Right ventricle myocardium superior (tissue), 1 donor: ENCODE measurements around the gene SERAC1. TPM values are rescaled to one million over a fixed set of nuclear protein-coding genes. Genes with fewer than 3 reads are reported as not detected.
"Not testable (repeated sequence)": the region's sequence is repeated elsewhere in the genome, so short reads cannot be mapped to it uniquely, and the experiment has no call there.

ENCODE experiments used
- ATAC-seq: fragments of 200-7000 bp; cut with Tn5 transposase; one replicate; pipeline ENCODE4 v1.9.1; 2020; ENCODE audit warnings: mild to moderate bottlenecking; ENCODE audit not compliant: poor library complexity
- DNase-seq: peaks from one replicate; pipeline ENCODE4 v3.0.0-alpha.2; 2020
- intact Hi-C: fragments of 100-400 bp; cut with DNase I; formaldehyde crosslinking; loops from one replicate; pipeline ENCODE4 v1.11.2; 2022
- long read RNA-seq: library from polyadenylated mRNA; unstranded; transcript quantifications from one replicate; pipeline ENCODE4 v2.0.0, GENCODE V29; 2021
- total RNA-seq: library from RNA; stranded (reverse); fragmentation: NEBNext Ultra II Directional; extraction: Animal tissue kit (Norgen Biotek cat#: 25700); gene quantifications from one replicate; pipeline ENCODE4 v1.2.1, GENCODE V29; 2021
- donor health status: DM: no; HTN: yes; CAD: no; lungs with severe emphysema.

Gene SERAC1
- 4.5 TPM for total RNA-seq
- long read RNA-seq, transcript SERAC1-209 (15 exons, 2,022 nt): minor isoform, 7 of 24 reads
- long read RNA-seq, transcript SERAC1-202 (17 exons, 3,940 nt): major isoform, 14 of 24 reads
- long read RNA-seq, partial matches to known transcripts: 1 of 24 reads
- long read RNA-seq, other reads (novel, unspliced or antisense): 1 of 24 reads

- intact Hi-C loops: no loop called here
- DNase-seq (no peak), ATAC-seq (peak; percentile 87)
Observed at GRCh38 chr6:158168040-158168289, at the start of gene SERAC1. Gene SERAC1 (minus strand): TSS chr6:158168262. CDS start chr6:158158363, 9,899 bp downstream.

GRCh38 chr6:158213925-158214674 lies 46.0 kb upstream of the SERAC1 start:
- intact Hi-C loops: no loop called here

GRCh38 chr6:158211273-158212055 lies 43.4 kb upstream of the SERAC1 start:
- intact Hi-C loops: no loop called here
- DNase-seq (no peak), ATAC-seq (no peak)

More at GRCh38 chr6:158213925-158214674, 46.0 kb upstream of the SERAC1 start:
- ATAC-seq: peak; percentile 93
- peak; percentile 68 for DNase-seq

DNA sequence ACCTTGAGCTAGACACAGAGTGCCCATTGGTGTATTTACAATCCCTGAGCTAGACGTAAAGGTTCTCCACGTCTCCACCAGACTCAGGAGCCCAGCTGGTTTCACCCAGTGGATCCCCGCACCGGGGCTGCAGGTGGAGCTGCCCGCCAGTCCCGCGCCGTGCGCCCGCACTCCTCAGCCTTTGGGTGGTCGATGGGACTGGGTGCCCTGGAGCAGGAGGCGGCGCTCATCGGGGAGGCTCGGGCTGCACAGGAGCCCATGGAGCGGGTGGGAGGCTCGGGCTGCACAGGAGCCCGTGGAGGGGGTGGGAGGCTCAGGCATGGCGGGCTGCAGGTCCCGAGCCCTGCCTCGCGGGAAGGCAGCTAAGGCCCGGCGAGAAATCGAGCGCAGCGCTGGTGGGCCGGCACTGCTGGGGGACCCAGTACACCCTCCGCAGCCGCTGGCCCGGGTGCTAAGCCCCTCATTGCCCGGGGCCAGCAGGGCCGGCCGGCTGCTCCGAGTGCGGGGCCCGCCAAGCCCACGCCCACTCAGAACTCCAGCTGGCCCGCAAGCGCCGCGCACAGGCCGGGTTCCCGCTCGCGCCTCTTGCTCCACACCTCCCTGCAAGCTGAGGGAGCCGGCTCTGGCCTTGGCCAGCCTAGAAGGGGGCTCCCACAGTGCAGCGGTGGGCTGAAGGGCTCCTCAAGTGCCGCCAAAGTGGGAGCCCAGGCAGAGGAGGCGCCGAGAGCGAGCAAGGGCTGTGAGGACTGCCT lies 41.7 kb upstream of the SERAC1 start:
- ATAC-seq, intact Hi-C loops, DNase-seq: not testable (repeated sequence)

- DNase-seq, ATAC-seq, intact Hi-C loops: not testable (repeated sequence)
Observed at GRCh38 chr6:158208226-158209030, 40.4 kb upstream of the SERAC1 start.

- DNase-seq: no peak
- ATAC-seq: no peak
- intact Hi-C loops: no loop called here
Observed at GRCh38 chr6:158207422-158207788, 39.3 kb upstream of the SERAC1 start.

DNA sequence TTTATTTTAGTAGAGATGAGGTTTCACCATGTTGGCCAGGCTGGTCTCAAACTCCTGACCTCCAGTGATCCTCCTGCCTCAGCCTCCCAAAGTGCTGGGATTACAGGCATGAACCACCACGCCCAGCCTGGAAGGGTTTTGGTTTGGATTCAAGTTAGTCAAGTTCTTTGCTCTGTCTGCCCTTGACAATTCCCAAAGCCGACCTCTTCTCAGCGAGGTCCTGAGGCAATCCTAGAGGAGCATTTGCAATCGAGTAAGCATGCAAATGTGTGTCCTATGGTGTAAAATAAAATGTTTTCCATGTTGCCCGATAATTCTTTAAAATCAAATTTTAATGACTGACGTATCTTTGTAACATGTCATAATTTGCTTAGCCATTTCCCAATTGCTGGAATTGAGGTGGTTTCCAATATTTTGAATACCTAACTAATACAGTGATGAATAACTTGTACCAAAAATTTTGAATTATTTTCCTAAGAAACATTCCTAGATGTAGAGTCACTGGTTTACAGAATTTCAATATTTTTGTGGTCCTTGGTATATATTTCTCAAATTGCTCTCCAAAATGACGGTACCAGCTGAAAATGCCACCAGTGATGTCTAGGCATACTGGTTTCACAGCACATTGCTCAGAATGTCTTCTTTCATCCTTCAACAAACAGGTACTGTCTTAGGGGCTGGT lies 38.8 kb upstream of the SERAC1 start:
- DNase-seq (no peak), ATAC-seq (no peak)
- intact Hi-C loops: no loop called here

DNA sequence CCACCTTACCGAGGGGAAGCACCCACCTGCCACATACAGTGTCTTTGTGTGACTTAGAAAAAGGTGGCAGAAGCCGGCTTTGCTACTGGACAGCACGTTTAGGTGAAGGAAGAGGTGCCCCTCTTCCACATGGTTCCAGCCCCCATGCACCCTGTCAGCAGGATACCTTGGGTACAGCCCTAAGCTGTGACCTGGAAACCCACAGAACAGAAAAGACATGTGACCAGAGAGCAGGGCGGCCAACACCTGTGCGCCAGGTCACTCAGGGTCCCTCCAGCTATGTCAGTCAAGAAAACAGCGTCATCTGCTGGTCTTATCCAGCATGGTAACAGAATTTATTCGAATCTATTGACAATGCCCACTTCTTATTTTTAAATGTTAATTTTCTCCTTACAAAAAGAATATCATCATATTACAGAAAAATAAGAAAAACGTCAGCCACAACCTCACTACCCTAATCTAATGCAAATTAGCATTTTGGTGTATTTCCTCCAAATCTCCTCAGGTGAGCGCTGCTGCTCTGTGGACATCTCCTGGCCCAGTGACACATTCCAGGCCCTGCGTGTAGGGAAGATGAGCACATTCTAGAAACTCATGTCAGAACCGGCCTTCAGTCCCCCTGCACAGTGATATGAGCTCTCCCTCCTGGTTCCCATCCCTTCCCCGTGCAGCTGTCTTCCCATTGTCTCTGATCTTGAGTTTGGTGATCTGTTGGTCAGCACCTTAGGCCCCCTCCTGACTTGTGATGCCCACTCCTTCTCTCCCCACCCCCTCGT lies 37.3 kb upstream of the SERAC1 start:
- intact Hi-C loops: no loop called here
- DNase-seq (no peak), ATAC-seq (no peak)

DNA sequence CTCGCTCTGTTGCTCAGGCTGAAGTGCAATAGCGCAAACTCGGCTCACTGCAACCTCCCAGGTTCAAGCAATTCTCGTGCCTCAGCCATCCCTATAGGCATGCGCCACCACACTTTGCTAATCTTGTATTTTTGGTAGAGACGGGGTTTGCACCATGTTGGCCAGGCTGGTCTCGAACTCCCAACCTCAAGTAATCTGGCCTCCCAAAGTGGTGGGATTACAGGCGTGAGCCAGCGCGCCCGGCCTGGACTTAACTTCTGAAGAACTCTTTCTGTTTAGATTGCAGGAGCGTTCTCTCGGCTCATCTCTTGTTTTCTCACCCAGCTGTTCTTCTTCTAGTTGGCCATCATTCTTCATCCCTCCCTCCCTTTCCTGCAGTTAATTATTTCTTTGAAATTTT lies 30.4 kb upstream of the SERAC1 start:
- intact Hi-C loops: no loop called here
- DNase-seq: no peak
- ATAC-seq: no peak

DNA sequence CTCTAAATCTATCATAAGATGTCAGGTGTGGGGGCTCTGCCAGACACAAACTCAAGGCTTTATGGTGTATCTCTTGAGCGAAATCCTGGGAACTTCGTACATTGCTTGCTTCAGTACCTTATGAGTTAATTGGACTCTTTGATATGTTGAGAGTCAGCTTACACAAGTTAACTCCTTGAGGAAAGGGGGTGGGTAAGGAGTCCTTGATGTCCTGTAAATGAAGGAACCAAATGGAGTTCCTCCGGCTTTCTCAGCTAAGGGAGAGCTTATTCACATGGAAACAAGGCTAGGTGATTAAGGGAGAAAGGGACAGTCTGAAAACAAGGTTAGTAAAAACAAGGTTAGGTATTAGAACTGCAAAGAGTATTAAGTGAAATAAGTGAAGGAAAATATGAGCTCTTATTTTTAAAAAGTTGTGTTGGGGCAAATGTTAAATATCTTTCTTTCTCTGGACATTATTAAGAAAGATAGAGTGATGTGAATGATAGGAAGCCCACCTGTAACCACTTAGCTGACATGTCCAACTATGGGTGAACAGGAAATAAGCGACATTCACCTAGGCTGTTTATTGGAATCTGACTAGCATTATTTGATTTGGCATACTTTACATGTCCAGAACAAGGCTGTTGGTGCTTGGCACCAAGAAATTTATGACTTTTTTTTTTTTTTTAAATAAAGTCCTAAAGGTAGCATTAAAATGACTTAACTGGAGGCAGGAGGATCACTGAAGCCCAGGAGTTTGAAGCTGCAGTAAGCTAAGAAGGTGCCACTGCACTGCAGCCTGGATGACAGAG lies 26.6 kb upstream of the SERAC1 start:
- DNase-seq: no peak
- no peak for ATAC-seq
- intact Hi-C loops: no loop called here

GRCh38 chr6:158191761-158192160 lies 23.7 kb upstream of the SERAC1 start:
- intact Hi-C loops: no loop called here
- DNase-seq (no peak), ATAC-seq (no peak)

DNA sequence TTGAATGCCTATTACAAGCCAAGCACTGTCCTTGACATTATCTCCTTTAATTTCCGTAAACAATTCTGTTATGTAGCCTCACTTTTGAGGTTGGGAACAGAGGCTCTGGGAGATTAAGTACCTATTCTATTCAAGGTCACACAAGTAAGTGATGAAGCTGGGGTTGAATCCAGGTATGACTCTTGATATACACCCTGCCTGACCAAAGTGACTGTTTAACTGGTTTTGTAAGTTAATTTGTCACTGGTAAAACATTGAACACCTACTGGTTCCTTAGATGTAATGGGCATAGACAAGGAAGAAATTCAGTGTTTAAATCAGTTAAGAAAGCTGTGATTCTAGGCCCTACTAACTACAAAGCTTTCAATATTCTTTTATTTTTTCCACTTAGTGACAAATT lies 23.0 kb upstream of the SERAC1 start:
- ATAC-seq (no peak), DNase-seq (no peak)
- intact Hi-C loops: no loop called here

GRCh38 chr6:158188591-158188990 lies 20.5 kb upstream of the SERAC1 start:
- DNase-seq (no peak), ATAC-seq (no peak)
- intact Hi-C loops: no loop called here

DNA sequence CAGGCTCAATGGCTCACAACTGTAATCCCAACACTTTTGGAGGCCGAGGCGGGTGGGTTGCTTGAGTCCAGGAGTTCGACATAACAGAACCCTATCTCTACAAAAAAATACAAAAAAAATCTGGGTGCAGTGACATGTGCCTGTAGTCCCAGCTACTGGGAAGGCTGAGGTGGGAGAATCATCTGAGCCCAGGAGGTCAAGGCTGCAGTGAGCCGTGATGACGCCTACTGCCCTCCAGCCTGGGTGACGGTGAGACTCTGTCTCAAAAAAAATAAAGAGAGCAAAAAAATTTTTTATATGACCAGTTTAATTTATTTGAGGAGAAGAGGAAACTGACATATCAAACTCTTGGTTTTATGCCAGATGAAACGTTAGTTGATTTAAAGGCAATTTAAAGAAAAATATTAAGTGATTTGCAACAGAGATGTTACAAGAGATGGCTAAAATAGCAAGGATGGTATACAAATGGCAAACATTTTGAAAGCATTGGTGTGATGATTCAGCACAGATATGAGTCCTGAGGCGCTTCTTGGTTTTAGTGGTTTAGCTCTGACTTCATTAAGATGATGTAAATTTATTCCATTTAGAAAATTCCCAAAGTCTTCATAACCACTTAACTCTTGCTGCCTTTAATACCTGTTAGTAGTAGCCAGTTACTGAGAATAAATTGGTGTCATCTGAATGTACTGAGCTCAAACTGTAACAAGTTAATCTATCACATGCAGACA lies 17.8 kb upstream of the SERAC1 start:
- ATAC-seq: no peak
- intact Hi-C loops: no loop called here
- no peak for DNase-seq

DNA sequence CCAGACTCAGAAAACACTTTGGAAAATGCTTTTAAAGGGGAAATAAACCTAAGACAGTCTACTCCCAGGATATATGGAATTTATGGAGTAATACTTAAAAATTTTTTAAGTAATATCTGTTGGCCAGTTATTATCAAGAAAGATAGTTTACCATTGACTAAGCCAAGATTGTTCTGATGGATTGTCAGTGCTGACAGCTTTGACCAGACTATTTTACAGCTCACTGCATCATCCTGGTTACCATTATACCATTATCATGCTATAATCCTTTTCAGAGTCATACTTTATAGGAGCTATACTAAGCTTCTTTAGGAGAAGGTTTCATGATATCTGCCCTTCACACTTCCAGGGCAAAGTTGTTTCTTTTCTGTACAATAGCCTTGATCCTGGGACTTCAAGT lies 16.5 kb upstream of the SERAC1 start:
- DNase-seq (no peak), ATAC-seq (no peak)
- intact Hi-C loops: no loop called here
